Uterus (tissue), 2 donors: ENCODE results near the gene LRBA.

Experiments used
- CTCF ChIP-seq, 4 experiments: fragments of 200-600 bp in 2 of 4; fragments of 450-650 bp in 2 of 4; sonication (generic) in 2 of 4; IDR thresholded peaks; one replicate each; pipeline ENCODE4 v1.5.1; 2016 to 2019; ENCODE audit warnings: antibody characterized with exemption in 4 of 4, mild to moderate bottlenecking in 2 of 4, moderate library complexity in 1 of 4
- POLR2A ChIP-seq, 2 donors: fragments of 450-650 bp; IDR thresholded peaks; one replicate each; pipeline ENCODE4 v1.6.1; 2016; ENCODE audit warnings: antibody characterized with exemption in 2 of 2, mild to moderate bottlenecking in 1 of 2, moderate library complexity in 1 of 2

- no peak for TF ChIP-seq CTCF (IDR thresholded peaks at IDR 0.05)
- no peak for TF ChIP-seq POLR2A (IDR thresholded peaks at IDR 0.05)
These were observed 535.4 kb downstream of the LRBA start for GRCh38 chr4:150479657-150480056.
